ENCODE data around the gene MAPK8IP1.

MAPK8IP1 gene

GRCh38 chr11:45945397-45945999 lies 60.0 kb downstream of the MAPK8IP1 start:
- no peak for DNase-seq (ENCODE audit: low read depth)

- no peak for DNase-seq (ENCODE audit: low read depth)
Measured at GRCh38 chr11:45947885-45948284, 62.4 kb downstream of the MAPK8IP1 start.

- no peak for DNase-seq (ENCODE audit: low read depth)
Measured at GRCh38 chr11:45948356-45948755, 62.9 kb downstream of the MAPK8IP1 start.

- peak; percentile 50 for DNase-seq (ENCODE audit: low read depth)
Measured at GRCh38 chr11:45949992-45950407, 64.5 kb downstream of the MAPK8IP1 start.

All from stromal cell of bone marrow (primary cell).